ENCODE data around the gene SLC12A7. TPM values are rescaled to one million over a fixed set of nuclear protein-coding genes. Genes with fewer than 3 reads are reported as not detected.
"Not testable (repeated sequence)": the region's sequence is repeated elsewhere in the genome, so short reads cannot be mapped to it uniquely, and the experiment has no call there.

Gene SLC12A7
- total and polyA plus RNA-seq, 12 donors = 1.3 to 52.6 (median 24.4) TPM

GRCh38 chr5:1061916-1062315 is 49.9 kb downstream of the SLC12A7 start:
- no peaks in the 10 kb centered on the region for H3K27me3 ChIP-seq
- intact Hi-C loops (cut with DNase I) = no loop called here
- TF ChIP-seq CTCF (IDR thresholded peaks at IDR 0.05) (no peak), POLR2A (IDR thresholded peaks at IDR 0.05) (no peak)
- no peaks in the 10 kb centered on the region for H3K9me3 ChIP-seq (replicated peaks in 1 of 3)
- no peak for DNase-seq
- H3K36me3 ChIP-seq (replicated peaks in 1 of 2) = peaks cover 0 to 42% of the 10 kb centered on the region in 2 donors
- H3K27ac ChIP-seq = no peak overlapping the region
- 80 to 89% (median 82%) methylated on average over 4 to 10 of the region's 10 CpGs for WGBS, 4 donors
- H3K4me1 ChIP-seq (replicated peaks in 1 of 2) = no peaks in the 10 kb centered on the region
- H3K4me3 ChIP-seq = no peak overlapping the region

DNA sequence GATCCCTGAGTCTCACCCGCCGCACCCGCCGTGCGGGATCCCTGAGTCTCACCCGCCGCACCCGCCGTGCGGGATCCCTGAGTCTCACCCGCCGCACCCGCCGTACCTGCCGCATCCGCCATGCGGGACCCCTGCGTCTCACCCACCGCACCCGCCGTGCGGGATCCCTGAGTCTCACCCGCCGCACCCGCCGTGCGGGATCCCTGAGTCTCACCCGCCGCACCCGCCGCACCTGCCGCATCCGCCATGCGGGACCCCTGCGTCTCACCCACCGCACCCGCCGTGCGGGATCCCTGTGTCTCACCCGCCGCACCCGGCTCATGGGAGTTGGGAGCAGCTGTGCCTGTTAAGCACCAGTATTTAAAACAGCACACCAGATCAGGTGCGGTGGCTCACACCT is 50.6 kb downstream of the SLC12A7 start:
- WGBS, 4 donors = 90 to 95% (median 94%) methylated on average over 6 to 15 of the region's 43 CpGs
- H3K4me3 ChIP-seq; H3K27me3 ChIP-seq; intact Hi-C loops (cut with DNase I); DNase-seq; H3K4me1 ChIP-seq (replicated peaks in 1 of 2); H3K27ac ChIP-seq; H3K9me3 ChIP-seq (replicated peaks in 1 of 3): not testable (repeated sequence)
- H3K36me3 ChIP-seq (replicated peaks in 1 of 2) = peaks cover 0 to 45% of the 10 kb centered on the region in 2 donors

- Histone ChIP-seq H3K36me3 (replicated peaks in 1 of 2) (peaks cover 0 to 50% of the 10 kb centered on the region in 2 donors), H3K4me1 (replicated peaks in 1 of 2) (no peaks in the 10 kb centered on the region), H3K9me3 (replicated peaks in 1 of 3) (no peaks in the 10 kb centered on the region), H3K4me3 (no peak overlapping the region), H3K27me3 (no peaks in the 10 kb centered on the region), H3K27ac (no peak overlapping the region)
- no peak for TF ChIP-seq POLR2A (IDR thresholded peaks at IDR 0.05)
- no peak for TF ChIP-seq CTCF (IDR thresholded peaks at IDR 0.05)
- DNase-seq = no peak
- intact Hi-C loops (cut with DNase I) = no loop called here
- 80 to 100% (median 81%) methylated on average over 7 to 24 of the region's 24 CpGs for WGBS, 4 donors
Observed at GRCh38 chr5:1060535-1060981, 51.3 kb downstream of the SLC12A7 start.

DNA sequence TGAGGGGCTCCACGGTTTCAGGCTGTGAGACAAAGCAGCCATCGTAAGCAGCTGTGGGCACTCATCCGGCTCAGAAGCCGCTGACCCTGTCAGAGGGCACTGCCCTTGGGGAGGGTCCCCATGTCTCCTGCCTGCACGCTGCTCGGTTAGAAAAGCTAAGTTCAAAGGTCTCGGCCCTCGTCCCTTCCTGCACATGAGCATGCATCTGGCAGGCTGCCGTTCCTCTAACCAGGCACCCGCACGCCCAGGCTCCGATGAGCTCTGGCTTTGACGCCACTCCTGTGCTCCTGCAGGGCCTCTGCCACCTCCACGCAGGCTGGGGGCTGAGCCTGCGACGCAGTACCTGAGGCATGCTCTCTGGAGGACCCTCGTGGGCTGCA is 52.0 kb downstream of the SLC12A7 start:
- 86 to 93% (median 87%) methylated on average over 5 to 17 of the region's 17 CpGs for WGBS, 4 donors
- peaks cover 0 to 46% of the 10 kb centered on the region in 2 donors for H3K36me3 ChIP-seq (replicated peaks in 1 of 2)

More for the DNA sequence above, 52.0 kb downstream of the SLC12A7 start:
- intact Hi-C loops (cut with DNase I) = no loop called here
- Histone ChIP-seq H3K4me1 (replicated peaks in 1 of 2) (no peaks in the 10 kb centered on the region), H3K27ac (no peak overlapping the region), H3K27me3 (no peaks in the 10 kb centered on the region), H3K4me3 (no peak overlapping the region), H3K9me3 (replicated peaks in 1 of 3) (no peaks in the 10 kb centered on the region)
- TF ChIP-seq POLR2A (IDR thresholded peaks at IDR 0.05) (no peak), CTCF (IDR thresholded peaks at IDR 0.05) (no peak)
- no peak for DNase-seq
